NCI-H524 treated with DMSO at 0.1 percent for 48 hours (cell line): ENCODE data around the gene PDE8B.

Experiments
- DNase-seq: peaks from one replicate; lab custom pipeline; 2025; lab: John Stamatoyannopoulos, UW

Gene PDE8B

GRCh38 chr5:77285251-77285841, 74.9 kb downstream of the PDE8B start:
- DNase-seq = no peak

GRCh38 chr5:77292026-77292757, 81.7 kb downstream of the PDE8B start:
- DNase-seq = no peak

GRCh38 chr5:77294185-77294584, 83.7 kb downstream of the PDE8B start:
- DNase-seq = no peak

- DNase-seq = no peak
Measured at GRCh38 chr5:77295863-77296378, 85.4 kb downstream of the PDE8B start.

GRCh38 chr5:77298146-77298545, 87.7 kb downstream of the PDE8B start:
- DNase-seq = no peak

- DNase-seq = no peak
Measured at GRCh38 chr5:77300451-77300850, 90.0 kb downstream of the PDE8B start.

GRCh38 chr5:77301447-77301883, 91.0 kb downstream of the PDE8B start:
- no peak for DNase-seq

- DNase-seq = no peak
Measured at GRCh38 chr5:77302247-77302646, 91.8 kb downstream of the PDE8B start.

GRCh38 chr5:77302653-77303052, 92.2 kb downstream of the PDE8B start:
- no peak for DNase-seq

- DNase-seq = no peak
Measured at GRCh38 chr5:77304388-77304787, 93.9 kb downstream of the PDE8B start.

- DNase-seq = no peak
Measured at GRCh38 chr5:77305222-77305846, 94.9 kb downstream of the PDE8B start.

GRCh38 chr5:77305956-77306355, 95.5 kb downstream of the PDE8B start:
- no peak for DNase-seq

- no peak for DNase-seq
Measured at GRCh38 chr5:77306531-77306930, 96.1 kb downstream of the PDE8B start.

- no peak for DNase-seq
Measured at GRCh38 chr5:77308154-77308960, 97.9 kb downstream of the PDE8B start.

GRCh38 chr5:77309140-77309539, 98.7 kb downstream of the PDE8B start:
- no peak for DNase-seq

- DNase-seq = no peak
Measured at GRCh38 chr5:77310494-77311213, 100.2 kb downstream of the PDE8B start.

- DNase-seq = no peak
Measured at GRCh38 chr5:77311214-77311571, 100.7 kb downstream of the PDE8B start.

- no peak for DNase-seq
Measured at GRCh38 chr5:77312413-77312812, 101.9 kb downstream of the PDE8B start.

- DNase-seq = no peak
Measured at GRCh38 chr5:77316871-77317661, 106.6 kb downstream of the PDE8B start.

- DNase-seq = no peak
Measured at GRCh38 chr5:77318060-77318459, 107.6 kb downstream of the PDE8B start.
